A549 (cell line): ENCODE measurements around the gene SBK3.

ENCODE experiments used
- EP300 ChIP-seq, 2 experiments: fragments of >200 bp; sonication (Bioruptor Twin); formaldehyde crosslinking; IDR thresholded peaks; 2 replicates in 1 of 2; 3 replicates in 1 of 2; pipeline ENCODE4 v1.6.1; 2016 to 2017
- MYC ChIP-seq: IDR thresholded peaks from 2 replicates; pipeline ENCODE4 v1.6.1; 2012; ENCODE audit warnings: mild to moderate bottlenecking, inconsistent platforms, low read length, improper control_type of control experiment, borderline replicate concordance
- POLR2A ChIP-seq: IDR thresholded peaks from 2 replicates; pipeline ENCODE4 v1.6.1; 2012; ENCODE audit warnings: mild to moderate bottlenecking, low read length

DNA sequence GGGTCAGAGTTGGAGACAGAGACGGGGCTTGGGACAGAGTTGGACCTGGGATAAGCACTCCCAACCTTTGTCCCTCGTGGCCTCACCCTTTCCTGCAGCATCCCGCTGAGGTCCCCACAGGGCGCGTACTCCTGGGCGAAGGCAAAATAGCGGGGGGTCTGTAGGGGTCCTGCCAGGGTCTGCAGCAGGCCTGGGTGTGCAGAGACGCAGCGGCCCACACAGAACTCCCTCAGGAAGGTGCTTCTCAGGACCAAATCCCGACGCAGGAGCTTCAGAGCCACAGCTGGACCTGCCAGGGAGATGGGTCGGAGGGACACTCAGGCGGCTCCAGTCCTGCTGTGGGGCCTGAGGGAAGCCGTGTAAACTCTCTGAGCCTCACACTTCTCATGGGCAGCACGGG, 1.3 kb downstream of the SBK3 start:
- TF ChIP-seq EP300 (IDR thresholded peaks at IDR 0.05) (no peak), MYC (no peak), POLR2A (no peak)
